ENCODE measurements around the gene GPC5.

DNA sequence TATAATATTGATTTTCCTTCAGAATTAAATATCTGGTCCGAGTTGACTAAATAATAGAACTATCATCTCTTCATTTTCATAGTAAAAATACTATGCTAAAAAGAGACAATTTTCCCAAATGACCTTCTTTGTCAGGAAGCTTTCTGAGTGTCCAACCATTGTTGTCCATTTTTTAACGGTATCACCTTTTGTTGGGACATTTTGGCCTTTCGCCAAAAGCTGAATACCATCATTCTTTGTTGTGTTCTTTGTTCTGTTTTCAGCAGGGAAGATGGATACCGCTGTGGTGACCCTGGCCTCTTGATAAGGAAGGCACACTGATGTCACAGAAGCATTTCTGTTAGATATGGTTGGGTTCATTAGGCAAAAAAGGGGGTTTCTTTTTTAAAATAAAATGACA, 1173.8 kb downstream of the GPC5 start:
- TF ChIP-seq EZH2 (IDR thresholded peaks at IDR 0.05; ENCODE audit: insufficient read depth, poor library complexity, severe bottlenecking) (no peak), EZH2phosphoT487 (IDR thresholded peaks at IDR 0.05; ENCODE audit: insufficient read depth, low read depth) (no peak)

Measured in GM23248 (cell line).